ENCODE measurements around the gene GALNT5.

GALNT5 gene

GRCh38 chr2:157307021-157307420 lies 49.5 kb downstream of the GALNT5 start:
- DNase-seq (ENCODE audit: low read depth in 2 of 2): no peak
- TF ChIP-seq CTCF (IDR thresholded peaks at IDR 0.05; ENCODE audit: low read depth, low read length): no peak
- H3K4me3 ChIP-seq (replicated peaks in 1 of 2; ENCODE audit: low read depth in 2 of 2, low read length in 2 of 2): no peak overlapping the region

- DNase-seq (ENCODE audit: low read depth in 2 of 2): no peak
- no peak overlapping the region for H3K4me3 ChIP-seq (replicated peaks in 1 of 2; ENCODE audit: low read depth in 2 of 2, low read length in 2 of 2)
- TF ChIP-seq CTCF (IDR thresholded peaks at IDR 0.05; ENCODE audit: low read depth, low read length): no peak
These were observed 52.4 kb downstream of the GALNT5 start for GRCh38 chr2:157309878-157310277.

- no peak for TF ChIP-seq CTCF (IDR thresholded peaks at IDR 0.05; ENCODE audit: low read depth, low read length)
- DNase-seq (ENCODE audit: low read depth in 2 of 2): no peak
- no peak overlapping the region for H3K4me3 ChIP-seq (replicated peaks in 1 of 2; ENCODE audit: low read depth in 2 of 2, low read length in 2 of 2)
These were observed 54.2 kb downstream of the GALNT5 start for GRCh38 chr2:157311706-157312105.

DNA sequence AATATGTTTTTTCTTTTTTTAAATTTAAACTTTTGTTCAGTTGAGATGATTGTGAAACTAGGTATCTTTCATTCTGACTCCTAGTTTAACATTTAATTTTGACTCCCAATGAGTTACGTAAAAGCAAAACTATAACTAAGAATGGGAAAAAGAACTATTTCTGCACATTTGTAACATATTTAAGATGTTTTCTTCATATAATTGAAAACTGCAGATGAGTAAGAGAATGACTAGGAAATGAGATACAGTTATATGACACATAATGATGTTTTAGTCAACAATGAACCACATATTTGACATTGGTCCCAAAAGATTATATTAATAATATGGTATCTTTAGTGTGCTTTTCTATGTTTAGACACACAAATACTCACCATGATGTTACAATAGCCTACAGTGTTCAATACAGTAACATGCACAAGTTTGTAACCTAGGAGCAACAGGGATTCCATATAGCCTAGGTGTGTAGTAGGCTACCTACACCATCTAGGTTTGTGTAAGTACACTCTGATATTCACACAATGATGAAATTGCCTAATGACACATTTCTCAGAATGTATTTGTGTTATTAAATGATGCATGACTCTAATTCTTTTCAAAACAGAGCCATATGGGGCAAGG lies 55.5 kb downstream of the GALNT5 start:
- DNase-seq (ENCODE audit: low read depth in 2 of 2): peak in 1 of 2 donors; percentile 71
- no peak overlapping the region for H3K4me3 ChIP-seq (replicated peaks in 1 of 2; ENCODE audit: low read depth in 2 of 2, low read length in 2 of 2)
- TF ChIP-seq CTCF (IDR thresholded peaks at IDR 0.05; ENCODE audit: low read depth, low read length): no peak

GRCh38 chr2:157315901-157316300 lies 58.4 kb downstream of the GALNT5 start:
- DNase-seq (ENCODE audit: low read depth in 2 of 2): no peak

GRCh38 chr2:157318884-157319283 lies 61.4 kb downstream of the GALNT5 start:
- no peak for DNase-seq (ENCODE audit: low read depth in 2 of 2)
- no peak for TF ChIP-seq CTCF (IDR thresholded peaks at IDR 0.05; ENCODE audit: low read depth, low read length)
- no peak overlapping the region for H3K4me3 ChIP-seq (replicated peaks in 1 of 2; ENCODE audit: low read depth in 2 of 2, low read length in 2 of 2)

More at GRCh38 chr2:157315901-157316300, 58.4 kb downstream of the GALNT5 start:
- no peak for TF ChIP-seq CTCF (IDR thresholded peaks at IDR 0.05; ENCODE audit: low read depth, low read length)
- no peak overlapping the region for H3K4me3 ChIP-seq (replicated peaks in 1 of 2; ENCODE audit: low read depth in 2 of 2, low read length in 2 of 2)

GRCh38 chr2:157319795-157320194 lies 62.3 kb downstream of the GALNT5 start:
- TF ChIP-seq CTCF (IDR thresholded peaks at IDR 0.05; ENCODE audit: low read depth, low read length): no peak
- H3K4me3 ChIP-seq (replicated peaks in 1 of 2; ENCODE audit: low read depth in 2 of 2, low read length in 2 of 2): no peak overlapping the region
- DNase-seq (ENCODE audit: low read depth in 2 of 2): no peak

All from cardiac fibroblast (primary cell).